Measurements from ENCODE around the gene SMAP1. TPM values are rescaled to one million over a fixed set of nuclear protein-coding genes. Genes with fewer than 3 reads are reported as not detected.

Gene SMAP1
- total RNA-seq, 1 donor from 2014 or later = 12.4 TPM

- FAIRE-seq (no peak), DNase-seq (ENCODE audit: low read depth) (no peak)
- no peak for TF ChIP-seq CTCF (IDR thresholded peaks at IDR 0.05; ENCODE audit: insufficient read depth, low read length, severe bottlenecking)
- no peaks in the 10 kb centered on the region for H3K36me3 ChIP-seq (ENCODE audit: control insufficient read depth, insufficient read depth, low read length)
- no peak overlapping the region for H3K4me3 ChIP-seq (ENCODE audit: low read depth, low read length)
- H3K27me3 ChIP-seq (ENCODE audit: control insufficient read depth, insufficient read depth, low read length) = no peaks in the 10 kb centered on the region
Measured at GRCh38 chr6:70857387-70858077, 189.8 kb downstream of the SMAP1 start.

- Histone ChIP-seq H3K36me3 (ENCODE audit: control insufficient read depth, insufficient read depth, low read length) (no peaks in the 10 kb centered on the region), H3K4me3 (ENCODE audit: low read depth, low read length) (no peak overlapping the region), H3K27me3 (ENCODE audit: control insufficient read depth, insufficient read depth, low read length) (no peaks in the 10 kb centered on the region)
- FAIRE-seq (no peak), DNase-seq (ENCODE audit: low read depth) (peak; percentile 9)
- no peak for TF ChIP-seq CTCF (IDR thresholded peaks at IDR 0.05; ENCODE audit: insufficient read depth, low read length, severe bottlenecking)
Measured at GRCh38 chr6:70860045-70860444, 192.4 kb downstream of the SMAP1 start.

GRCh38 chr6:70860920-70861319 lies 193.2 kb downstream of the SMAP1 start:
- TF ChIP-seq CTCF (IDR thresholded peaks at IDR 0.05; ENCODE audit: insufficient read depth, low read length, severe bottlenecking) = no peak
- Histone ChIP-seq H3K4me3 (ENCODE audit: low read depth, low read length) (no peak overlapping the region), H3K36me3 (ENCODE audit: control insufficient read depth, insufficient read depth, low read length) (no peaks in the 10 kb centered on the region), H3K27me3 (ENCODE audit: control insufficient read depth, insufficient read depth, low read length) (no peaks in the 10 kb centered on the region)
- FAIRE-seq (no peak), DNase-seq (ENCODE audit: low read depth) (no peak)

- no peak for DNase-seq (ENCODE audit: low read depth)
- Histone ChIP-seq H3K4me3 (ENCODE audit: low read depth, low read length) (no peak overlapping the region), H3K36me3 (ENCODE audit: control insufficient read depth, insufficient read depth, low read length) (no peaks in the 10 kb centered on the region), H3K27me3 (ENCODE audit: control insufficient read depth, insufficient read depth, low read length) (no peaks in the 10 kb centered on the region)
- TF ChIP-seq CTCF (IDR thresholded peaks at IDR 0.05; ENCODE audit: insufficient read depth, low read length, severe bottlenecking) = no peak
- FAIRE-seq = no peak
Measured at GRCh38 chr6:70863343-70863742, 195.7 kb downstream of the SMAP1 start.

GRCh38 chr6:70864401-70864800 lies 196.7 kb downstream of the SMAP1 start:
- DNase-seq (ENCODE audit: low read depth) = no peak

More at GRCh38 chr6:70864401-70864800, 196.7 kb downstream of the SMAP1 start:
- Histone ChIP-seq H3K4me3 (ENCODE audit: low read depth, low read length) (no peak overlapping the region), H3K36me3 (ENCODE audit: control insufficient read depth, insufficient read depth, low read length) (no peaks in the 10 kb centered on the region), H3K27me3 (ENCODE audit: control insufficient read depth, insufficient read depth, low read length) (no peaks in the 10 kb centered on the region)
- FAIRE-seq = no peak
- TF ChIP-seq CTCF (IDR thresholded peaks at IDR 0.05; ENCODE audit: insufficient read depth, low read length, severe bottlenecking) = no peak

Measured in bronchial epithelial cell (primary cell).